ENCODE measurements around the gene GIMAP8.

DNA sequence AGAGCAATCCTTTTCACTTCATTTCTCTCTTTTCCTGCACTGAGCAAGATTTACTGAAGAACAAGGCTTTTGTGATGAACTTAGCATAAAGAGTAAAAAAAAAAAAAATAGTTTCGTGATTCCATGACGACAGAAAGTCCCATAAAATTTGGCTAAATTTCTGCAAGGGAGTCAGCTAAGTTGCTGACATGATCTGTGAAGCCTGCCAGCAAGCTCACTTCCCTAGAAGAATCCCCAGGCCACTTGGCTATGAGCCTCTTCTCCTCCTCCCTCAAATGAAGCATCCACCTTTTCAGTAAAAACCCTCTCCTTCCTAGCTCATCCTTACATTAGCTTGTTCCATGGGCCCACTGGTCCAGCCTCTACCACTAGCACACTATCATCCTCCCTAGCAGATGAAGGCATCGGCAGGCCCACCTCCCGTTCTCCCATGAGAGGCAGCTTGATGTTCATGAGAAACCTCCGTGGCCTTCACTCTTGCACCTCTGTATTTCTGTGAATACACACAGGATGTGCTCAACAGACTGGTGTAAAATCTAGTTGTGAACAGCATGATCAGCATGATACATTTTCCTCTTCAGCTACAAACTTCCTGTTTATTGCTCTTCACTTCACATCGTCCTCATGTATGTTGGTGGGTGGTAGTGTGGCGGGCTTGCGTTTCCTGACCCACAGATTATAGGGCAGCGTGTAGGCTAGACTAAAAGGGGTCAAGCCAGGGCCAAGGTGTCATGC is 30.9 kb downstream of the GIMAP8 start:
- TF ChIP-seq EZH2 (IDR thresholded peaks at IDR 0.05) (no peak), POLR2AphosphoS5 (IDR thresholded peaks at IDR 0.05; ENCODE audit: borderline replicate concordance, low read depth, low read length) (no peak)
